ENCODE results near the gene DMD.

- no peak for TF ChIP-seq POLR2A (IDR thresholded peaks at IDR 0.05; ENCODE audit: low read depth, low read length)
- no peak for TF ChIP-seq POLR2AphosphoS5 (IDR thresholded peaks at IDR 0.05; ENCODE audit: low read depth, low read length)
- TF ChIP-seq TAF1 (IDR thresholded peaks at IDR 0.05; ENCODE audit: borderline replicate concordance, low read depth, low read length), result no peak
Measured at GRCh38 chrX:33188286-33188685, 23.1 kb downstream of the DMD start.
